NCI-H2171 treated with DMSO at 0.1 percent for 48 hours (cell line): ENCODE data around the gene HMGN4.

Experiments
- DNase-seq: peaks from one replicate; lab custom pipeline; 2025; lab: John Stamatoyannopoulos, UW

Gene HMGN4

DNA sequence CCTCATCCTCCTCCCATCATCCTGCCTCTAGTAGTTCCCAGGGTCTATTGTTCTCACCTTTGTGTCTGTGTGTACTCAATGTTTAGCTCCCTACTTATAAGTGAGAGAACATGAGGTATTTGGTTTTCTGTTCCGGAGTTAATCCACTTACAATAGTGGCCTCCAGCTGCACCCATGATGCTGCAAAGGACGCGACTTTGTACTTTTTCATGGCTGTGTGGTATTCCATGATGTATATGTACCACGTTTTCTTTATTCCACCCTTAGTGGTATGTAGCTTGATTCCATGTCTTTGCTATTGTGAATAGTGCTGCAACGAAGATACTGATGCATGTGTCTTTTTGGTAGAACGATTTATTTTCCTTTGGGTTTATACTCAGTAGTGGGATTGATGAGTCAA, 40.1 kb downstream of the HMGN4 start:
- no peak for DNase-seq

DNA sequence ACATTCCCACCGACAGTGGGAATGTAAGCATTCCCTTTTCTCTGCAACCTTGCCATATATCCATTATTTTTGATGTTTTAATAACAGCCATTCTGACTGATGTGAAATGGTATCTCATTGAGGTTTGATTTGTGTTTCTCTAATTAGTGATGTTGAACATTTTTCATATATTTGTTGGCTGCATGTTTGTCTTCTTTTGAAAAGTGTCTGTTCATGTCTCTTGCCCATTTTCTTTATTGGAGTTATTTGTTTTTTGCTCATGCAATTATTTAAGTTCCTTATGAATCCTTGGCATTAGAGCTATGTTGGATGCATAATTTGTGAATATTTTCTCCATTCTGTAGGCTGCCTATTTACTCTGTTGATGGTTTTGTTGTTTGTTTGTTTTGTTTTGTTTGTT, 40.6 kb downstream of the HMGN4 start:
- DNase-seq: no peak

DNA sequence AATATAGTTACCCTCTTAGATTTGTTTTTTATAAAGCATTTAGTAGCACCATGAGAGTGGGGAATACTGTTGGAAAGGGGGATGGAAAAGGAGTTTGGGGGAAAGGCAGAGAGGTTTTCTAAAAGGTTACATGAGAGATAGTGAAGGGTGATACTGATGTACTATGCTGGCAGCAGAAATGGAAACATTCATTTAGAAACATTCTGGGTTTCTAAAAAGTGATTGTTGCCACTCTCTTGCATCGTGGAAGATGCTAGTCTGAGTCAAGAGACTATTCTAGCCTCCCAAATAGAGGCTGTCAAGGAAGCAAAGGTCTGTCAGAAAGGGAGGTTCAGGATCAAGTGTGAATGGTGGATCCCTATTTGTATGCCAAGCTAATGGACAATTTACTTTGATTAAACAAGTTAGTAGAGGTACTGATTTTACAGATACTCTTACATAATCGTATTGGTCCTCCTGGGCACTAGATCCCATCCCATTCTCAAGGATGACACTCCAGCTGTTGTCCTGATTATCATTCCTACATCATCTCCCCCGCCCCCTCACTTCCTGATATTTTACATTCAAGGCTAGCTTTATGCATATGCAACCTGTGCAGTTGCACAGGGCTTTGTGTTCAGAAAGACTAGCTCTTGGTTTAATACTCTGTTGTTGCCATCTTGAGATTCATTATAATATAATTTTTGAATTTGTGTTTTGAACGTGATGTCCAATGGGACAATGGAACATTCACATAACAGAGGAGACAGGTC, 43.2 kb downstream of the HMGN4 start:
- no peak for DNase-seq

DNA sequence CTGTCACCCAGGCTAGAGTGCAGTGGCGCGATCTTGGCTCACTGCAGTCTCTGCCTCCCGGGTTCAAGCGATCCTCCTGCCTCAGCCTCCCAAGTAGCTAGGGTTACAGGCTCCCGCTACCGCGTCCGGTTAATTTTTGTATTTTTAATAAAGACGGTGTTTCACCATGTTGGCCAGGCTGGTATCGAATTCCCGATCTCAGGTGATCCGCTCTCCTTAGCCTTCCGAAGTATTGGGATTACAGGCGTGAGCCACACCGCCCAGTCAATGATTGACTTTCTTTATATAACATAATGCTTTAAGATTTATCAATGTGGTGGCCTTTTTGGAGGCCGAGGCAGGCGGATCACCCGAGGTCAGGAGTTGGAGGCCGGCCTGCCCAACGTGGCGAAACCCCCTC, 50.8 kb downstream of the HMGN4 start:
- DNase-seq: no peak

DNA sequence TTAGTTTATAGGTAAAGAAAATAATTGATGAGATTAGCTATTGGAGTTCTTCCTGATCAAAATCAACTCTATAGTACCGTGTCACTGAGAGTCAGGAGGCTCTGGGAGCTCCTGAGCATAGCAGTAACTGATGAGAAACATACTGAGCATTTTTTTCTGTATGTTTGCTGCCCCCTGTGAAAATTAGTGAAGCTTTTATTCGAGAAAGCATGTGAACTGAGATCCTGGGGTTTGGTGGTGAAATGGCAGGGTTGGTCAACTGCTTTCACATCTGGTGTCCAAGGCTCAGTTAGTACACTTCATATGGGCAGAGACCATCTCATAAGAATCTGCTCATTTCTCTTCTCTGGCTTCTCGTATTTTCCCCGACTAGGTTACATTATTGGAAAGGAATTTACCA, 54.5 kb downstream of the HMGN4 start:
- no peak for DNase-seq

DNA sequence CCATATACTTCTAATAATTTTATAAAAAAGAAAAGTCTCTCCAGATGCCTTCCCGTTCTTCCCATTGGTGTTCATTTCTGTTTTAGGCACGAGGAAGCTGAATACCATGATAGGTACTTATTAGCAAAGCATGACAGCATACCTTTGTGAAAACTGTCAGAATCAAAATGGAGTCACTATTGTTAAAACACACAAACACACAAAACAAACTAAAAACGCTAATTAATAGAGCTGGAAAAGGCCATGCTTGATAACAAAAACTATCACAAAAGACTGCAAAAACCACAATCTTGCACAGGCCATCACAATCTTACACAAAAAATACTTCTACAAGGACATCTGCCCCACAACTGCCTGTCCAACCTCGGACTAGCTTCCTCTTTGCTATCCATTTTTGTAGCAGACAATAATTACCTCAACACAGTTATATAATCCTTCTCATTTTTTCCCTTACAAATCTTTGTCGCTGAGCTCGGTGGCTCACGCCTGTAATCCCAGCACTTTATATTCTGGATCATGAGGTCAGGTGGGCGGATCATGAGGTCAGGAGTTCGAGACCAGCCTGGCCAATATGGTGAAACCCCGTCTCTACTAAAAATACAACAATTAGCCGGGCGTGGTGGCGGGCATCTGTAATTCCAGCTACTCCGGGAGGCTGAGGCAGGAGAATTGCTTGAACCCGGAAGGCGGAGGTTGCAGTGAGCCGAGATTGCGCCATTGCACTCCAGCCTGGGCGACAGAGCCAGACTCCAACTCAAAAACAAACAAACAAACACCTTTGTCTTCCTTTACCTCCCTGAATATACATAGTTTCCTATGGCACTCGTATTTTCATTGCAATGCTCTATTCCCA, 55.3 kb downstream of the HMGN4 start:
- DNase-seq: no peak

GRCh38 chr6:26594131-26594498, 55.9 kb downstream of the HMGN4 start:
- no peak for DNase-seq

- DNase-seq: peak; percentile 41
Measured at GRCh38 chr6:26594730-26595632, 56.8 kb downstream of the HMGN4 start.

DNA sequence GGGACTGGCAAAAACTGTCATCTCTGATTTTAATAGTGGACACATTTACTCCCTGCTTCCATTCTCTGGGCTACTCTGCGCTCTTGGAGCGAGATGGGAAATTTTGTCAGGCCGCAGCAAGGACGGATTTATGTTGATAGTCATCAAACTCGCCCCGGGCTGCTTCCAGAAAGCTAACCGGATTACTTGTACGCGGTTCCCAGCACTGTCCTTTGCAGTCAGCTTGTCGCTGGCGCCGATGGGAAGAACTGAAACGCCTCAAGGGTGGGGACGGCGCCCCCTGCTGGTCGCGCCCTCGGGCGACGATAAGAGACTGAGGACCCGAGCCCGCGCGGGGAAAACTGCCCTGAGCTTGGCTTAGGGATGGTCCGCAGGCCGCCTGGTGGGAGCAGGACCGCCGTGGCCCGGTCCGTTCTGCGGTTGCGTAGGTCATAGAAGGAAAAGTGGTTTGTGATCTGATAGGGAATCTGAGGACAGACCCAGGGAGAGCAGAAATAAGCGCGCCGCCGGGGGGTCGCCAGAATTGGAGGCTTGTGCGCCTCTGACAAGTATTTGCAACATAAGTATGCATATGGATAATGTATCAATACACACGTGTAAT, 57.6 kb downstream of the HMGN4 start:
- DNase-seq: peak; percentile 86
